GM12878 (cell line): ENCODE measurements around the gene MGAT3. TPM values are rescaled to one million over a fixed set of nuclear protein-coding genes. Genes with fewer than 3 reads are reported as not detected.
A peak's percentile ranks its signal among the peaks of the same experiment; 100 is the strongest.

Experiments
- E4F1 ChIP-seq: fragments of 450-650 bp; IDR thresholded peaks from 2 replicates; pipeline ENCODE4 v1.6.1; 2018; ENCODE audit warnings: borderline replicate concordance, mild to moderate bottlenecking; ENCODE audit not compliant: partially characterized antibody
- EP300 ChIP-seq, 2 experiments: fragments of 150-350 bp in 1 of 2; IDR thresholded peaks; 2 replicates each; pipeline ENCODE4 v1.6.1; 2011 to 2012; ENCODE audit warnings: low read depth in 2 of 2, low read length in 2 of 2, borderline replicate concordance in 1 of 2, improper control_type of control experiment in 1 of 2, inconsistent platforms in 1 of 2; ENCODE audit not compliant: control insufficient read depth in 1 of 2
- FOXM1 ChIP-seq: IDR thresholded peaks from 2 replicates; pipeline ENCODE4 v1.6.1; 2012; ENCODE audit warnings: low read depth, mild to moderate bottlenecking, inconsistent platforms, low read length, moderate library complexity
- HDGF ChIP-seq: fragments of 450-650 bp; IDR thresholded peaks from 2 replicates; pipeline ENCODE4 v1.6.1; 2016; ENCODE audit warnings: antibody characterized with exemption
- MXI1 ChIP-seq: fragments of 150-350 bp; IDR thresholded peaks from 2 replicates; pipeline ENCODE4 v1.6.1; 2011; ENCODE audit warnings: low read depth, mild to moderate bottlenecking, inconsistent platforms, low read length, improper control_type of control experiment
- NFXL1 ChIP-seq: fragments of 450-650 bp; IDR thresholded peaks from 2 replicates; pipeline ENCODE4 v1.6.1; 2017; ENCODE audit warnings: antibody characterized with exemption, mild to moderate bottlenecking, borderline replicate concordance
- POLR2AphosphoS5 ChIP-seq: IDR thresholded peaks from 2 replicates; pipeline ENCODE4 v1.6.1; 2011; ENCODE audit warnings: mild to moderate bottlenecking, low read length, inconsistent platforms
- SMC3 ChIP-seq: IDR thresholded peaks from 2 replicates; pipeline ENCODE4 v1.6.1; 2011; ENCODE audit warnings: low read length, improper control_type of control experiment, borderline replicate concordance
- ZZZ3 ChIP-seq: IDR thresholded peaks from 2 replicates; pipeline ENCODE4 v1.6.1; 2011; ENCODE audit warnings: low read depth; ENCODE audit not compliant: control insufficient read depth, insufficient read length
- polyA plus RNA-seq, 11 experiments: library from polyadenylated mRNA; depleted of rRNA in 4 of 11; unstranded in 6 of 11; stranded (reverse) in 5 of 11; fragments of >200 nt; fragmentation: Nextera tagmentation in 4 of 11; fragmentation: Illumina TruSeq in 1 of 11; extraction: Ambion mirVana in 4 of 11; extraction: Trizol in 1 of 11; gene quantifications; 1 replicate in 1 of 11; 2 replicates in 10 of 11; pipeline versions ENCODE4 v1.2.1 to v1.2.3, GENCODE V29; 2011 to 2016; ENCODE audit warnings: inconsistent platforms in 2 of 11, missing spikeins in 2 of 11, low read depth in 1 of 11
- total RNA-seq, 4 experiments: library from RNA; depleted of rRNA in 3 of 4; stranded (reverse); fragments of >200 nt in 3 of 4; fragmentation: Illumina TruSeq in 1 of 4; extraction: Trizol in 1 of 4; gene quantifications; 2 replicates each; pipeline versions ENCODE4 v1.2.1 to v1.2.3, GENCODE V29; 2013 to 2021
- TF ChIP-seq, protein P1 (sequence below): fragments of 150-350 bp; IDR thresholded peaks from 2 replicates; pipeline ENCODE4 v1.6.1; 2016; ENCODE audit warnings: low read depth, low read length

MGAT3 gene
- total and polyA plus RNA-seq, 10 of the 15 experiments (the other 5 are each of a cell fraction or from before 2014, with no cell fraction given), result 0.32 to 40.2 (median 11.9) TPM

- TF ChIP-seq E4F1 (peak; percentile 65), EP300 (IDR thresholded peaks at IDR 0.05; ENCODE audit: borderline replicate concordance in 1 of 2, control insufficient read depth in 1 of 2, low read depth in 2 of 2, low read length in 2 of 2) (no peak), HDGF (no peak; the same call in 1 of the 2 replicates), FOXM1 (no peak), ZZZ3 (no peak), POLR2AphosphoS5 (peak; percentile 99), SMC3 (no peak), MXI1 (peak; percentile 81), NFXL1 (no peak)
- TF ChIP-seq, protein P1, sequence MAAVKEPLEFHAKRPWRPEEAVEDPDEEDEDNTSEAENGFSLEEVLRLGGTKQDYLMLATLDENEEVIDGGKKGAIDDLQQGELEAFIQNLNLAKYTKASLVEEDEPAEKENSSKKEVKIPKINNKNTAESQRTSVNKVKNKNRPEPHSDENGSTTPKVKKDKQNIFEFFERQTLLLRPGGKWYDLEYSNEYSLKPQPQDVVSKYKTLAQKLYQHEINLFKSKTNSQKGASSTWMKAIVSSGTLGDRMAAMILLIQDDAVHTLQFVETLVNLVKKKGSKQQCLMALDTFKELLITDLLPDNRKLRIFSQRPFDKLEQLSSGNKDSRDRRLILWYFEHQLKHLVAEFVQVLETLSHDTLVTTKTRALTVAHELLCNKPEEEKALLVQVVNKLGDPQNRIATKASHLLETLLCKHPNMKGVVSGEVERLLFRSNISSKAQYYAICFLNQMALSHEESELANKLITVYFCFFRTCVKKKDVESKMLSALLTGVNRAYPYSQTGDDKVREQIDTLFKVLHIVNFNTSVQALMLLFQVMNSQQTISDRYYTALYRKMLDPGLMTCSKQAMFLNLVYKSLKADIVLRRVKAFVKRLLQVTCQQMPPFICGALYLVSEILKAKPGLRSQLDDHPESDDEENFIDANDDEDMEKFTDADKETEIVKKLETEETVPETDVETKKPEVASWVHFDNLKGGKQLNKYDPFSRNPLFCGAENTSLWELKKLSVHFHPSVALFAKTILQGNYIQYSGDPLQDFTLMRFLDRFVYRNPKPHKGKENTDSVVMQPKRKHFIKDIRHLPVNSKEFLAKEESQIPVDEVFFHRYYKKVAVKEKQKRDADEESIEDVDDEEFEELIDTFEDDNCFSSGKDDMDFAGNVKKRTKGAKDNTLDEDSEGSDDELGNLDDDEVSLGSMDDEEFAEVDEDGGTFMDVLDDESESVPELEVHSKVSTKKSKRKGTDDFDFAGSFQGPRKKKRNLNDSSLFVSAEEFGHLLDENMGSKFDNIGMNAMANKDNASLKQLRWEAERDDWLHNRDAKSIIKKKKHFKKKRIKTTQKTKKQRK, result no peak
- TF ChIP-seq, all 136 proteins: peak for 70
Measured at GRCh38 chr22:39520226-39521105, 63.7 kb downstream of the MGAT3 start, which contains the start of gene ATF4 (continued).
